GM23338 (cell line): Measurements from ENCODE around the gene ZBTB7C. TPM values are rescaled to one million over a fixed set of nuclear protein-coding genes. Genes with fewer than 3 reads are reported as not detected.

ENCODE experiments used
- ATAC-seq: fragments of 200-7000 bp; cut with Tn5 transposase; 3 replicates; pipeline ENCODE4 v1.9.1; 2020
- DNase-seq: peaks from one replicate; pipeline ENCODE4 v3.0.0-alpha.2; 2015; ENCODE audit warnings: low spot score
- H2AFZ ChIP-seq: fragments of 200-600 bp; sonication (generic); 2 replicates; pipeline ENCODE4 v1.8.0; 2016; ENCODE audit warnings: antibody characterized with exemption, mild to moderate bottlenecking, moderate library complexity
- H3F3A ChIP-seq: fragments of 200-600 bp; sonication (generic); replicated peaks from 2 replicates; pipeline ENCODE4 v1.8.0; 2017; ENCODE audit warnings: antibody characterized with exemption, mixed run types, low read depth
- H3K27ac ChIP-seq: fragments of 200-600 bp; sonication (generic); 2 replicates; pipeline ENCODE4 v1.6.1; 2016; ENCODE audit warnings: low read depth
- H3K27me3 ChIP-seq: fragments of 200-600 bp; sonication (generic); 2 replicates; pipeline ENCODE4 v1.8.0; 2016; ENCODE audit warnings: mild to moderate bottlenecking, mixed run types, moderate library complexity; ENCODE audit not compliant: insufficient read depth
- H3K36me3 ChIP-seq: fragments of 200-600 bp; sonication (generic); 2 replicates; pipeline ENCODE4 v1.8.0; 2016; ENCODE audit warnings: mild to moderate bottlenecking; ENCODE audit not compliant: insufficient read depth
- H3K4me1 ChIP-seq: fragments of 200-600 bp; sonication (generic); 2 replicates; pipeline ENCODE4 v1.8.0; 2016; ENCODE audit warnings: mild to moderate bottlenecking, moderate library complexity; ENCODE audit not compliant: insufficient read depth
- H3K4me2 ChIP-seq: fragments of 200-600 bp; sonication (generic); 2 replicates; pipeline ENCODE4 v1.7.1; 2017; ENCODE audit warnings: mixed run types
- H3K4me3 ChIP-seq: fragments of 200-600 bp; sonication (generic); 2 replicates; pipeline ENCODE4 v1.6.1; 2016; ENCODE audit warnings: mixed run types
- H3K79me2 ChIP-seq: fragments of 200-600 bp; sonication (generic); replicated peaks from 2 replicates; pipeline ENCODE4 v1.8.0; 2017; ENCODE audit warnings: mild to moderate bottlenecking; ENCODE audit not compliant: insufficient read depth
- H3K9me2 ChIP-seq: fragments of 200-600 bp; sonication (generic); 2 replicates; pipeline ENCODE4 v1.8.0; 2017; ENCODE audit not compliant: insufficient read depth
- H4K20me1 ChIP-seq: fragments of 200-600 bp; sonication (generic); replicated peaks from 2 replicates; pipeline ENCODE4 v1.8.0; 2017; ENCODE audit warnings: mild to moderate bottlenecking; ENCODE audit not compliant: insufficient read depth
- H3K27ac Mint-ChIP-seq: 2 replicates; pipeline ENCODE4 v1.8.0; 2020; ENCODE audit warnings: inconsistent platforms, mild to moderate bottlenecking, moderate library complexity, mixed read lengths
- H3K27me3 Mint-ChIP-seq: 3 replicates; pipeline ENCODE4 v1.8.0; 2022; ENCODE audit warnings: low read depth, mild to moderate bottlenecking, moderate library complexity, mixed read lengths, inconsistent platforms; ENCODE audit not compliant: insufficient read depth, poor library complexity
- H3K36me3 Mint-ChIP-seq: 3 replicates; pipeline ENCODE4 v1.8.0; 2021; ENCODE audit warnings: low read depth, mild to moderate bottlenecking, inconsistent platforms, moderate library complexity, mixed read lengths
- H3K4me1 Mint-ChIP-seq: 3 replicates; pipeline ENCODE4 v1.8.0; 2020; ENCODE audit warnings: mild to moderate bottlenecking, inconsistent platforms, mixed read lengths
- H3K4me3 Mint-ChIP-seq: 3 replicates; pipeline ENCODE4 v1.8.0; 2021; ENCODE audit warnings: moderate library complexity, mild to moderate bottlenecking, inconsistent platforms, mixed read lengths
- H3K9me3 Mint-ChIP-seq: 3 replicates; pipeline ENCODE4 v1.8.0; 2020; ENCODE audit warnings: moderate library complexity, mild to moderate bottlenecking, inconsistent platforms, mixed read lengths
- CREB1 ChIP-seq: fragments of 250-450 bp; sonication (Bioruptor Pico); IDR thresholded peaks from 2 replicates; pipeline ENCODE4 v1.5.0; 2020; ENCODE audit warnings: low read depth, mild to moderate bottlenecking, moderate library complexity
- CTCF ChIP-seq, 2 experiments: fragments of 200-600 bp in 1 of 2; sonication (generic) in 1 of 2; conservative IDR thresholded peaks; 2 replicates each; pipeline versions ENCODE4 v1.5.1 to v1.6.1; 2016 to 2017; ENCODE audit warnings: antibody characterized with exemption in 2 of 2, low read depth in 2 of 2, mild to moderate bottlenecking in 2 of 2, moderate library complexity in 1 of 2
- ETS1 ChIP-seq: IDR thresholded peaks from 2 replicates; pipeline ENCODE4 v1.6.1; 2016; ENCODE audit warnings: antibody characterized with exemption
- EZH2 ChIP-seq: fragments of 200-600 bp; sonication (generic); IDR thresholded peaks from one replicate; pipeline ENCODE4 v1.8.0; 2017; ENCODE audit warnings: antibody characterized with exemption, mild to moderate bottlenecking, low read depth; ENCODE audit not compliant: unreplicated experiment
- EZH2phosphoT487 ChIP-seq: fragments of 200-600 bp; sonication (generic); IDR thresholded peaks from one replicate; pipeline ENCODE4 v1.8.1; 2018; ENCODE audit warnings: antibody characterized with exemption; ENCODE audit not compliant: unreplicated experiment
- JUNB ChIP-seq: IDR thresholded peaks from one replicate; pipeline ENCODE4 v1.6.1; 2016; ENCODE audit warnings: antibody characterized with exemption; ENCODE audit not compliant: unreplicated experiment
- NANOG ChIP-seq: IDR thresholded peaks from 2 replicates; pipeline ENCODE4 v1.6.1; 2016; ENCODE audit warnings: antibody characterized with exemption, borderline replicate concordance
- POLR2AphosphoS5 ChIP-seq: IDR thresholded peaks from 2 replicates; pipeline ENCODE4 v1.6.1; 2016; ENCODE audit warnings: antibody characterized with exemption, low read depth
- REST ChIP-seq: IDR thresholded peaks from one replicate; pipeline ENCODE4 v1.6.1; 2018; ENCODE audit warnings: antibody characterized with exemption; ENCODE audit not compliant: unreplicated experiment
- STAT1 ChIP-seq: IDR thresholded peaks from one replicate; pipeline ENCODE4 v1.6.1; 2016; ENCODE audit warnings: antibody characterized with exemption; ENCODE audit not compliant: unreplicated experiment
- ZNF114 ChIP-seq: fragments of 250-450 bp; sonication (Bioruptor Pico); IDR thresholded peaks from 2 replicates; pipeline ENCODE4 v1.5.0; 2020; ENCODE audit warnings: mild to moderate bottlenecking, moderate library complexity
- ZNF331 ChIP-seq: fragments of 250-450 bp; sonication (Bioruptor Pico); IDR thresholded peaks from 2 replicates; pipeline ENCODE4 v1.5.0; 2020; ENCODE audit warnings: low read depth, mild to moderate bottlenecking, moderate library complexity
- ZNF462 ChIP-seq: fragments of 250-450 bp; sonication (Bioruptor Pico); IDR thresholded peaks from 2 replicates; pipeline ENCODE4 v1.5.0; 2020; ENCODE audit warnings: mild to moderate bottlenecking, moderate library complexity
- polyA plus RNA-seq: library from polyadenylated mRNA; unstranded; fragments of >200 nt; fragmentation: Nextera tagmentation; extraction: Ambion mirVana; gene quantifications from 2 replicates; pipeline ENCODE4 v1.2.1, GENCODE V29; 2016
- total RNA-seq: library from RNA; depleted of rRNA; stranded (reverse); fragments of >200 nt; shearing (Covaris generic); gene quantifications from 2 replicates; pipeline ENCODE4 v1.2.3, GENCODE V29; 2014

The ZBTB7C gene
- total and polyA plus RNA-seq, 2 experiments from 2014 or later: 0.03 to 0.14 TPM

- Mint-ChIP-seq H3K9me3 (no peaks in the 10 kb centered on the region), H3K4me1 (peaks cover 27% of the 10 kb centered on the region; the same call in 2 of the 3 replicates), H3K36me3 (no peaks in the 10 kb centered on the region), H3K27me3 (peaks cover 7% of the 10 kb centered on the region), H3K4me3 (no peak overlapping the region), H3K27ac (no peak overlapping the region)
- H3K4me3 ChIP-seq: no peak overlapping the region
- no peaks in the 10 kb centered on the region for H4K20me1 ChIP-seq
- peaks cover 24% of the 10 kb centered on the region for H3K4me1 ChIP-seq
- TF ChIP-seq ZNF114 (CRISPR knock-in tag): no peak
- no peak for TF ChIP-seq EZH2phosphoT487
- TF ChIP-seq POLR2AphosphoS5: no peak
- no peak for TF ChIP-seq ZNF462 (CRISPR knock-in tag)
- TF ChIP-seq CREB1 (CRISPR knock-in tag): no peak
- TF ChIP-seq CTCF (conservative IDR thresholded peaks at IDR 0.05; ENCODE audit: low read depth in 2 of 2): no peak
- TF ChIP-seq JUNB: no peak
- TF ChIP-seq REST: no peak
- TF ChIP-seq NANOG: no peak
- TF ChIP-seq ETS1: no peak
- TF ChIP-seq ZNF331 (CRISPR knock-in tag): no peak
- no peak for TF ChIP-seq STAT1
- no peak for TF ChIP-seq EZH2
- no peak overlapping the region for H3K4me2 ChIP-seq
- ATAC-seq (no peak), DNase-seq (no peak)
- H2AFZ ChIP-seq: no peak overlapping the region
- H3F3A ChIP-seq: no peaks in the 10 kb centered on the region
- no peaks in the 10 kb centered on the region for H3K79me2 ChIP-seq
- no peaks in the 10 kb centered on the region for H3K27me3 ChIP-seq
- H3K9me2 ChIP-seq: no peaks in the 10 kb centered on the region
- H3K27ac ChIP-seq: no peak overlapping the region
- H3K36me3 ChIP-seq: no peaks in the 10 kb centered on the region
Observed at GRCh38 chr18:48376934-48377333, 32.2 kb downstream of the ZBTB7C start.
